ENCODE data around the gene ZBTB20. TPM values are rescaled to one million over a fixed set of nuclear protein-coding genes. Genes with fewer than 3 reads are reported as not detected.

Gene ZBTB20
- total and polyA plus RNA-seq, 3 experiments from 2014 or later, result 6.3 to 25.6 (median 6.5) TPM

GRCh38 chr3:114436182-114436581 lies 710.9 kb downstream of the ZBTB20 start:
- CTCF ChIA-PET, result interaction anchor here (1.1 kb wide), 1 partner anchor 17 kb away, joined by 4 read pairs; no protein-coding TSS in a partner anchor
- Mint-ChIP-seq H3K9me3 (no peaks in the 10 kb centered on the region), H3K27me3 (no peaks in the 10 kb centered on the region)

GRCh38 chr3:114435386-114436115 lies 711.5 kb downstream of the ZBTB20 start:
- no peak for DNase-seq
- H3K9me3 ChIP-seq (ENCODE audit: low read length), result no peaks in the 10 kb centered on the region
- Mint-ChIP-seq H3K36me3 (peaks cover 0 to 2% (median 0%) of the 10 kb centered on the region in 3 donors), H3K9me3 (no peaks in the 10 kb centered on the region), H3K4me1 (peaks cover 0 to 4% (median 0%) of the 10 kb centered on the region in 3 donors), H3K4me3 (no peak overlapping the region), H3K27ac (no peak overlapping the region), H3K27me3 (no peaks in the 10 kb centered on the region)
- POLR2A ChIA-PET, result interaction anchor here (0.6 kb wide), 1 partner anchor 340 kb away, joined by 5 read pairs; no protein-coding TSS in a partner anchor
- no peak overlapping the region for H3K27ac ChIP-seq (ENCODE audit: low read depth, low read length)
- no peaks in the 10 kb centered on the region for H3K4me1 ChIP-seq (ENCODE audit: insufficient read depth, low read length)
- no peak overlapping the region for H3K4me3 ChIP-seq (ENCODE audit: low read length)
- no peaks in the 10 kb centered on the region for H3K27me3 ChIP-seq (ENCODE audit: insufficient read depth, low read length, poor library complexity, severe bottlenecking)
- CTCF ChIA-PET, result interaction anchor here (1.0 to 1.1 kb wide), 2 partner anchors 16 to 17 kb away, joined by 3 to 4 read pairs; no protein-coding TSS in a partner anchor
- H3K36me3 ChIP-seq (ENCODE audit: insufficient read depth, low read length), result no peaks in the 10 kb centered on the region

More at GRCh38 chr3:114436182-114436581, 710.9 kb downstream of the ZBTB20 start:
- POLR2A ChIA-PET, result no interaction called here
- no peak overlapping the region for H3K4me3 ChIP-seq (ENCODE audit: low read length)
- Mint-ChIP-seq H3K4me3 (no peak overlapping the region), H3K27ac (no peak overlapping the region), H3K36me3 (peaks cover 0 to 2% (median 0%) of the 10 kb centered on the region in 3 donors), H3K4me1 (peaks cover 0 to 2% (median 0%) of the 10 kb centered on the region in 3 donors)
- DNase-seq, result no peak
- no peaks in the 10 kb centered on the region for H3K27me3 ChIP-seq (ENCODE audit: insufficient read depth, low read length, poor library complexity, severe bottlenecking)
- no peaks in the 10 kb centered on the region for H3K9me3 ChIP-seq (ENCODE audit: low read length)
- H3K4me1 ChIP-seq (ENCODE audit: insufficient read depth, low read length), result no peaks in the 10 kb centered on the region
- no peaks in the 10 kb centered on the region for H3K36me3 ChIP-seq (ENCODE audit: insufficient read depth, low read length)
- no peak overlapping the region for H3K27ac ChIP-seq (ENCODE audit: low read depth, low read length)

- POLR2A ChIA-PET, result no interaction called here
- H3K27ac Mint-ChIP-seq, result no peak overlapping the region
Measured at GRCh38 chr3:114432310-114432709, 714.8 kb downstream of the ZBTB20 start.

GRCh38 chr3:114428044-114428595 lies 719.0 kb downstream of the ZBTB20 start:
- ChIA-PET CTCF (no interaction called here), POLR2A (no interaction called here)
- Histone ChIP-seq H3K4me1 (ENCODE audit: insufficient read depth, low read length) (no peaks in the 10 kb centered on the region), H3K36me3 (ENCODE audit: insufficient read depth, low read length) (no peaks in the 10 kb centered on the region), H3K9me3 (ENCODE audit: low read length) (no peaks in the 10 kb centered on the region), H3K27ac (ENCODE audit: low read depth, low read length) (no peak overlapping the region), H3K4me3 (ENCODE audit: low read length) (no peak overlapping the region), H3K27me3 (ENCODE audit: insufficient read depth, low read length, poor library complexity, severe bottlenecking) (no peaks in the 10 kb centered on the region)
- no peak overlapping the region for H3K27ac Mint-ChIP-seq
- H3K27me3 Mint-ChIP-seq, result no peaks in the 10 kb centered on the region
- H3K4me3 Mint-ChIP-seq, result no peak overlapping the region
- peaks cover 0 to 2% (median 0%) of the 10 kb centered on the region in 3 donors for H3K4me1 Mint-ChIP-seq
- no peaks in the 10 kb centered on the region for H3K9me3 Mint-ChIP-seq
- DNase-seq, result no peak
- H3K36me3 Mint-ChIP-seq, result no peaks in the 10 kb centered on the region

More at GRCh38 chr3:114432310-114432709, 714.8 kb downstream of the ZBTB20 start:
- CTCF ChIA-PET, result interaction anchor here (1.0 kb wide), 1 partner anchor 13 kb away, joined by 3 read pairs; no protein-coding TSS in a partner anchor
- Mint-ChIP-seq H3K27me3 (no peaks in the 10 kb centered on the region), H3K4me3 (no peak overlapping the region), H3K9me3 (no peaks in the 10 kb centered on the region), H3K36me3 (peaks cover 0 to 2% (median 0%) of the 10 kb centered on the region in 3 donors), H3K4me1 (peaks cover 0 to 4% (median 0%) of the 10 kb centered on the region in 3 donors)
- Histone ChIP-seq H3K27me3 (ENCODE audit: insufficient read depth, low read length, poor library complexity, severe bottlenecking) (no peaks in the 10 kb centered on the region), H3K36me3 (ENCODE audit: insufficient read depth, low read length) (no peaks in the 10 kb centered on the region), H3K9me3 (ENCODE audit: low read length) (no peaks in the 10 kb centered on the region), H3K4me1 (ENCODE audit: insufficient read depth, low read length) (no peaks in the 10 kb centered on the region), H3K27ac (ENCODE audit: low read depth, low read length) (no peak overlapping the region), H3K4me3 (ENCODE audit: low read length) (no peak overlapping the region)
- DNase-seq, result no peak

GRCh38 chr3:114427285-114428043 lies 719.6 kb downstream of the ZBTB20 start:
- ChIA-PET POLR2A (no interaction called here), CTCF (no interaction called here)
- Mint-ChIP-seq H3K36me3 (no peaks in the 10 kb centered on the region), H3K9me3 (no peaks in the 10 kb centered on the region), H3K4me3 (no peak overlapping the region), H3K27ac (peak overlapping the region in 1 of 8 donors; percentile 55), H3K27me3 (no peaks in the 10 kb centered on the region), H3K4me1 (peaks cover 0 to 2% (median 0%) of the 10 kb centered on the region in 3 donors)
- Histone ChIP-seq H3K27me3 (ENCODE audit: insufficient read depth, low read length, poor library complexity, severe bottlenecking) (no peaks in the 10 kb centered on the region), H3K9me3 (ENCODE audit: low read length) (no peaks in the 10 kb centered on the region), H3K4me3 (ENCODE audit: low read length) (no peak overlapping the region), H3K4me1 (ENCODE audit: insufficient read depth, low read length) (no peaks in the 10 kb centered on the region), H3K27ac (ENCODE audit: low read depth, low read length) (no peak overlapping the region), H3K36me3 (ENCODE audit: insufficient read depth, low read length) (no peaks in the 10 kb centered on the region)
- DNase-seq, result no peak

GRCh38 chr3:114424337-114424736 lies 722.8 kb downstream of the ZBTB20 start:
- H3K4me1 ChIP-seq (ENCODE audit: insufficient read depth, low read length), result no peaks in the 10 kb centered on the region
- POLR2A ChIA-PET, result no interaction called here
- no peaks in the 10 kb centered on the region for H3K27me3 ChIP-seq (ENCODE audit: insufficient read depth, low read length, poor library complexity, severe bottlenecking)
- Mint-ChIP-seq H3K9me3 (no peaks in the 10 kb centered on the region), H3K36me3 (no peaks in the 10 kb centered on the region), H3K4me1 (no peaks in the 10 kb centered on the region), H3K27me3 (no peaks in the 10 kb centered on the region), H3K27ac (no peak overlapping the region), H3K4me3 (no peak overlapping the region)
- no peak for DNase-seq
- no peak overlapping the region for H3K4me3 ChIP-seq (ENCODE audit: low read length)
- CTCF ChIA-PET, result interaction anchor here (7.5 kb wide), 1 partner anchor 273 kb away, joined by 79 read pairs; no protein-coding TSS in a partner anchor
- no peaks in the 10 kb centered on the region for H3K9me3 ChIP-seq (ENCODE audit: low read length)
- no peak overlapping the region for H3K27ac ChIP-seq (ENCODE audit: low read depth, low read length)
- H3K36me3 ChIP-seq (ENCODE audit: insufficient read depth, low read length), result no peaks in the 10 kb centered on the region

GRCh38 chr3:114421204-114421603 lies 725.9 kb downstream of the ZBTB20 start:
- peaks cover 6% of the 10 kb centered on the region for H3K4me1 ChIP-seq (ENCODE audit: insufficient read depth, low read length)
- ChIA-PET CTCF (interaction anchor here (0.7 to 7.9 kb wide), 8 partner anchors 10 to 269 kb away, joined by 3 to 79 read pairs (median 4); partner anchors contain the start of gene TIGIT), POLR2A (no interaction called here)
- no peak overlapping the region for H3K4me3 ChIP-seq (ENCODE audit: low read length)
- H3K27ac Mint-ChIP-seq, result no peak overlapping the region
- H3K4me1 Mint-ChIP-seq, result peaks cover 6 to 10% (median 6%) of the 10 kb centered on the region in 3 donors
- no peaks in the 10 kb centered on the region for H3K36me3 ChIP-seq (ENCODE audit: insufficient read depth, low read length)
- H3K4me3 Mint-ChIP-seq, result no peak overlapping the region
- H3K27me3 ChIP-seq (ENCODE audit: insufficient read depth, low read length, poor library complexity, severe bottlenecking), result no peaks in the 10 kb centered on the region
- DNase-seq, result no peak
- H3K9me3 Mint-ChIP-seq, result no peaks in the 10 kb centered on the region
- no peaks in the 10 kb centered on the region for H3K27me3 Mint-ChIP-seq
- H3K27ac ChIP-seq (ENCODE audit: low read depth, low read length), result no peak overlapping the region
- no peaks in the 10 kb centered on the region for H3K9me3 ChIP-seq (ENCODE audit: low read length)
- no peaks in the 10 kb centered on the region for H3K36me3 Mint-ChIP-seq
